ENCODE results near the gene LRP2. TPM values are rescaled to one million over a fixed set of nuclear protein-coding genes. Genes with fewer than 3 reads are reported as not detected.

The LRP2 gene
- total and polyA plus RNA-seq, 2 of the 8 experiments (the other 6 are each of a cell fraction or from before 2014, with no cell fraction given): 2.0 to 2.9 TPM

- TF ChIP-seq CHD7 (IDR thresholded peaks at IDR 0.05; ENCODE audit: insufficient replicate concordance, low read length) (no peak), ATF2 (IDR thresholded peaks at IDR 0.05; ENCODE audit: low read length) (no peak), TAF7 (optimal IDR thresholded peaks at IDR 0.05; ENCODE audit: borderline replicate concordance, low read depth, low read length) (no peak), POLR2AphosphoS5 (IDR thresholded peaks at IDR 0.05; ENCODE audit: low read depth, low read length) (no peak), TEAD4 (IDR thresholded peaks at IDR 0.05; ENCODE audit: low read depth, low read length) (no peak), CTCF (IDR thresholded peaks at IDR 0.05; ENCODE audit: control extremely low read depth in 1 of 3, insufficient read depth in 1 of 3, low read depth in 1 of 3, low read length in 3 of 3) (no peak), EP300 (IDR thresholded peaks at IDR 0.05; ENCODE audit: borderline replicate concordance in 1 of 2, low read depth in 2 of 2, low read length in 2 of 2) (no peak)
Observed at GRCh38 chr2:169343202-169343601, 19.1 kb downstream of the LRP2 start (continued).

All from H1 (cell line).